K562 (cell line): ENCODE results near the gene VARS1. TPM values are rescaled to one million over a fixed set of nuclear protein-coding genes. Genes with fewer than 3 reads are reported as not detected.
A peak's percentile ranks its signal among the peaks of the same experiment; 100 is the strongest.

Experiments used
- CHD1 ChIP-seq: fragments of 200-600 bp; sonication (generic); IDR thresholded peaks from one replicate; pipeline ENCODE4 v1.6.1; 2012; ENCODE audit warnings: mild to moderate bottlenecking, moderate library complexity, low read length, inconsistent platforms
- CREBBP ChIP-seq: IDR thresholded peaks from one replicate; pipeline ENCODE4 v1.6.1; 2012; ENCODE audit warnings: low read depth, mild to moderate bottlenecking, control low read depth, inconsistent platforms, low read length
- ELF2 ChIP-seq: fragments of 250-450 bp; sonication (Bioruptor Pico); IDR thresholded peaks from 2 replicates; pipeline ENCODE4 v1.5.0; 2021; ENCODE audit warnings: mild to moderate bottlenecking
- FOXA3 ChIP-seq, 2 experiments: fragments of 450-650 bp in 1 of 2; sonication (generic) in 1 of 2; formaldehyde crosslinking; IDR thresholded peaks in 1 of 2; conservative IDR thresholded peaks in 1 of 2; 2 replicates each; pipeline versions ENCODE4 v1.4.0 to v1.8.0; 2020 to 2022; ENCODE audit warnings: mild to moderate bottlenecking in 2 of 2, missing genetic modification reagents in 1 of 2
- FOXK2 ChIP-seq, 2 experiments: fragments of 450-650 bp; IDR thresholded peaks in 1 of 2; conservative IDR thresholded peaks in 1 of 2; 2 replicates each; pipeline ENCODE4 v1.6.1; 2016; ENCODE audit warnings: low read depth in 2 of 2, mild to moderate bottlenecking in 1 of 2
- HDAC3 ChIP-seq: fragments of 450-650 bp; IDR thresholded peaks from 2 replicates; pipeline ENCODE4 v1.6.1; 2018; ENCODE audit warnings: borderline replicate concordance, mild to moderate bottlenecking, moderate library complexity; ENCODE audit not compliant: partially characterized antibody
- MITF ChIP-seq: IDR thresholded peaks from 2 replicates; pipeline ENCODE4 v1.6.1; 2014; ENCODE audit warnings: antibody characterized with exemption
- MLLT1 ChIP-seq, 2 experiments: fragments of 450-650 bp; IDR thresholded peaks; 2 replicates each; pipeline ENCODE4 v1.6.1; 2016
- NRF1 ChIP-seq, 2 experiments: fragments of 450-650 bp; IDR thresholded peaks in 1 of 2; conservative IDR thresholded peaks in 1 of 2; 2 replicates each; pipeline ENCODE4 v1.6.1; 2014; ENCODE audit warnings: mild to moderate bottlenecking in 2 of 2
- OTX1 ChIP-seq: fragments of 450-650 bp; formaldehyde crosslinking; IDR thresholded peaks from 2 replicates; pipeline ENCODE4 v1.4.0; 2022; ENCODE audit warnings: mild to moderate bottlenecking
- PHB ChIP-seq: fragments of 250-450 bp; sonication (Bioruptor Pico); IDR thresholded peaks from 2 replicates; pipeline ENCODE4 v1.5.0; 2021
- PRPF4 ChIP-seq: fragments of 200-400 bp; formaldehyde crosslinking; IDR thresholded peaks from one replicate; pipeline ENCODE4 v1.6.1; 2017; ENCODE audit warnings: low read length, low read depth, mild to moderate bottlenecking; ENCODE audit not compliant: insufficient read depth, poor library complexity, severe bottlenecking
- RAD21 ChIP-seq, 2 experiments: fragments of 250-450 bp in 1 of 2; fragments of 450-650 bp in 1 of 2; sonication (Bioruptor Pico) in 1 of 2; formaldehyde crosslinking in 1 of 2; IDR thresholded peaks in 1 of 2; conservative IDR thresholded peaks in 1 of 2; 2 replicates each; pipeline versions ENCODE4 v1.4.0 to v1.8.0; 2020 to 2022; ENCODE audit warnings: mild to moderate bottlenecking in 2 of 2, moderate library complexity in 1 of 2
- RBM39 ChIP-seq: fragments of 200-400 bp; formaldehyde crosslinking; optimal IDR thresholded peaks from 2 replicates; pipeline ENCODE3; 2018; ENCODE audit warnings: low read depth, low read length
- SREBF2 ChIP-seq: sonication (generic); formaldehyde crosslinking; IDR thresholded peaks from 2 replicates; pipeline ENCODE4 v1.4.0; 2020; ENCODE audit warnings: mild to moderate bottlenecking, missing genetic modification reagents
- TCF15 ChIP-seq: fragments of 250-450 bp; sonication (Bioruptor Pico); IDR thresholded peaks from 2 replicates; pipeline ENCODE4 v1.8.0; 2022; ENCODE audit warnings: moderate library complexity, mild to moderate bottlenecking, inconsistent platforms
- TRIM24 ChIP-seq, 2 experiments: fragments of 450-650 bp; IDR thresholded peaks; 2 replicates each; pipeline ENCODE4 v1.6.1; 2016
- ZC3H4 ChIP-seq: sonication (generic); formaldehyde crosslinking; IDR thresholded peaks from 2 replicates; pipeline ENCODE4 v1.9.0; 2021; ENCODE audit warnings: missing genetic modification reagents, borderline replicate concordance
- ZNF586 ChIP-seq: fragments of 450-650 bp; formaldehyde crosslinking; conservative IDR thresholded peaks from 2 replicates; pipeline ENCODE4 v1.4.0; 2020; ENCODE audit warnings: mild to moderate bottlenecking, moderate library complexity
- ZNF639 ChIP-seq, 2 experiments: fragments of 200-800 bp in 1 of 2; sonication (Bioruptor generic) in 1 of 2; sonication (generic) in 1 of 2; formaldehyde crosslinking in 1 of 2; IDR thresholded peaks in 1 of 2; conservative IDR thresholded peaks in 1 of 2; 2 replicates each; pipeline versions ENCODE4 v1.5.0 to v1.6.1; 2016 to 2020; ENCODE audit warnings: missing compliant biosample characterization in 1 of 2, missing genetic modification characterization in 1 of 2, missing genetic modification reagents in 1 of 2
- ZNF76 ChIP-seq: fragments of 250-450 bp; sonication (Bioruptor Pico); IDR thresholded peaks from 2 replicates; pipeline ENCODE4 v1.4.0; 2020; ENCODE audit warnings: mild to moderate bottlenecking, moderate library complexity, borderline replicate concordance
- ZSCAN29 ChIP-seq: fragments of 450-650 bp; IDR thresholded peaks from 2 replicates; pipeline ENCODE4 v1.6.1; 2017
- polyA plus RNA-seq, 8 experiments: library from polyadenylated mRNA; depleted of rRNA in 4 of 8; stranded (reverse) in 5 of 8; unstranded in 3 of 8; fragments of >200 nt; fragmentation: Nextera tagmentation in 2 of 8; fragmentation: Illumina TruSeq in 1 of 8; extraction: Ambion mirVana in 2 of 8; extraction: Trizol in 1 of 8; gene quantifications; 2 replicates each; pipeline versions ENCODE4 v1.2.1 to v1.2.3, GENCODE V29; 2011 to 2014; ENCODE audit warnings: inconsistent platforms in 1 of 8, missing spikeins in 1 of 8
- total RNA-seq, 7 experiments: library from RNA; depleted of rRNA in 6 of 7; stranded (reverse); fragments of >200 nt in 6 of 7; fragmentation: Illumina TruSeq in 2 of 7; extraction: Trizol in 2 of 7; gene quantifications; 2 replicates each; pipeline versions ENCODE4 v1.2.1 to v1.2.3, GENCODE V29; 2011 to 2021; ENCODE audit warnings: low replicate concordance in 1 of 7

VARS1 gene
- total and polyA plus RNA-seq, 9 of the 15 experiments (the other 6 are each of a cell fraction or from before 2014, with no cell fraction given), result 2.9 to 488 (median 130) TPM

- TF ChIP-seq ZSCAN29 (peak; percentile 73), HDAC3 (no peak), RBM39 (no peak), FOXK2 (conservative IDR thresholded peaks at IDR 0.05 in 1 of 2, IDR thresholded peaks at IDR 0.05 in 1 of 2; ENCODE audit: low read depth in 2 of 2) (peak in 1 of 2 experiments; percentile 52; a peak in 1 of 4 replicates), ZNF76 (peak; percentile 81; the same call in 1 of the 2 replicates), TRIM24 (IDR thresholded peaks at IDR 0.05) (peak in 1 of 2 experiments; percentile 31; a peak in 1 of 4 replicates), PHB (CRISPR knock-in tag) (peak; percentile 92; the same call in 1 of the 2 replicates), FOXA3 (CRISPR knock-in tag; conservative IDR thresholded peaks at IDR 0.05 in 1 of 2, IDR thresholded peaks at IDR 0.05 in 1 of 2) (0 out of 4 replicates have a peak, but pooled peaks of 1 of the 2 experiments have one; percentile 14), MLLT1 (IDR thresholded peaks at IDR 0.05) (peak in 1 of 2 experiments; percentile 54; a peak in 1 of 4 replicates), PRPF4 (no peak), MITF (no peak), OTX1 (no peak), ZNF639 (CRISPR knock-in tag; conservative IDR thresholded peaks at IDR 0.05 in 1 of 2, IDR thresholded peaks at IDR 0.05 in 1 of 2) (peak in 1 of 2 experiments; percentile 38; a peak in 1 of 4 replicates), CHD1 (peak; percentile 50), CREBBP (no peak), ZNF586 (0 out of 2 replicates have a peak, but pooled peaks have one; percentile 15), ZC3H4 (CRISPR knock-in tag) (peak; percentile 75; the same call in 1 of the 2 replicates), ELF2 (CRISPR knock-in tag) (peak; percentile 73), RAD21 (CRISPR knock-in tag; conservative IDR thresholded peaks at IDR 0.05 in 1 of 2, IDR thresholded peaks at IDR 0.05 in 1 of 2) (peak in 1 of 2 experiments; percentile 5; a peak in 1 of 4 replicates), SREBF2 (CRISPR knock-in tag) (no peak), TCF15 (CRISPR knock-in tag) (peak; percentile 63; the same call in 1 of the 2 replicates), NRF1 (conservative IDR thresholded peaks at IDR 0.05 in 1 of 2, IDR thresholded peaks at IDR 0.05 in 1 of 2) (peak; percentile 45 to 50)
These were observed 36.0 kb upstream of the VARS1 start (continued) for GRCh38 chr6:31831350-31832215.
